GM08714 (cell line): ENCODE results near the gene CLPTM1L.
"Not testable (repeated sequence)": the region's sequence is repeated elsewhere in the genome, so short reads cannot be mapped to it uniquely, and the experiment has no call there.

Experiments used
- H3K4me3 ChIP-seq: fragments of 200-500 bp; sonication (Bioruptor generic); 2 replicates; pipeline ENCODE4 v1.5.1; 2014; ENCODE audit warnings: mild to moderate bottlenecking, low read length, inconsistent platforms
- ZNF274 ChIP-seq: IDR thresholded peaks from 2 replicates; pipeline ENCODE4 v1.6.1; 2012; ENCODE audit warnings: mild to moderate bottlenecking, low read depth, low read length

Gene CLPTM1L

GRCh38 chr5:1334831-1335539, 9.9 kb downstream of the CLPTM1L start:
- no peak overlapping the region for H3K4me3 ChIP-seq
- TF ChIP-seq ZNF274, result no peak

DNA sequence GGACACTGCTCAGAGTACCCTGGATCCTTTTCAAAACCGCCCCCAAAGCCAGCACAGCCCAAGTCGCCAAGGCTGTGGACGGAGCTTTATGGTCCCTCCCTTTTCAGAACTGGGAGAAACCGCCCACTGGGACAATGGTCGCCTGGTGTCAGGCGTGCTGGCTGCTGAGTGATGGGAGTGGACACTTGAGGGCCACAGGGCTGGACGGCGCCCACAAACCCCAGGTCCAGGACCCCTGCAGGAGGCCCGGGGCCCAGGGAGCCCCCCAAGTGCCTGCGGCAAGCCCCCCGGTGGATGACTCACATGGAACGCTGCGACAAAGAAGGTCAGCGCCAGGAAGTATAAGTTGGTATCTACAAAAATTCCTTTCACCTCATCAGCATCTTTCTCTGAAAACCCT, 10.9 kb downstream of the CLPTM1L start:
- TF ChIP-seq ZNF274, result no peak

DNA sequence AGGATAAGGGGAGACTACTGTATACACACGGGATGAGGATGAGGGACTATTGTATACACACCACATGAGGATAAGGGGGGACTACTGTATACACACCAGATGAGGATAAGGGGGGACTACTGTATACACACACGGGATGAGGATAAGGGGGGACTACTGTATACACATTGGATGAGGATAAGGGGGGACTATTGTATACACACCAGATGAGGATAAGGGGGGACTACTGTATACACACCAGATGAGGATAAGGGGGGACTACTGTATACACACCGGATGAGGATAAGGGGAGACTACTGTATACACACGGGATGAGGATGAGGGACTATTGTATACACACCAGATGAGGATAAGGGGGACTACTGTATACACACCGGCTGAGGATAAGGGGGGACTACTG, 11.6 kb downstream of the CLPTM1L start:
- H3K4me3 ChIP-seq, result not testable (repeated sequence)

More for the DNA sequence above, 10.9 kb downstream of the CLPTM1L start:
- H3K4me3 ChIP-seq, result no peak overlapping the region

GRCh38 chr5:1332461-1333001, 12.4 kb downstream of the CLPTM1L start:
- H3K4me3 ChIP-seq, result no peak overlapping the region
- TF ChIP-seq ZNF274, result no peak

DNA sequence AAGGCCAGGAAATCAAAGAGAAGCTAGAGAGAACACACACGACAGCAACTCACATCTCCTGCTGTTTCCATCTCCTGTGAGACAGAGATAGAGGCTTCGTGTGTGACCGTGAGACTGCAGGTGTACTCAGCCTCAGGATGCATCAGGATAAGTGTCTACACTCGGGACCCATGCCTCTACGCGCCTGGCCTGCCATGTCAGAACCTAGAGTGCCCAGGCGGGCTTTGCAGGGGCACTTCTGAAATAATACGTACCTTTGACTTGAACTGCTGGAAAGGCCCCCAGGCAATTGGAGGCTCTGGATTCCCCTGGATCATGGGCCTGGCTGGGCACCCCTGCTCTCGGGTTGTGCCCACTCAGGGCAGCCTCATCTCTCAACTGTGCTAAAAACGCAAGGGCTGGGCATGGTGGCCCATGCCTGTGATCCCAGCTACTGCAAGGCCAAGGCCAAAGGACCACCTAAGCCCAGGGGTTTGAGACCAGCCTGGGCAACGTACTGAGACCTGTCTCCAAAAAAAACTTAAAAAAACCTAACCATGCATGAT, 13.0 kb downstream of the CLPTM1L start:
- H3K4me3 ChIP-seq, result no peak overlapping the region
- TF ChIP-seq ZNF274, result no peak

- TF ChIP-seq ZNF274, result no peak
- no peak overlapping the region for H3K4me3 ChIP-seq
These were observed 13.8 kb downstream of the CLPTM1L start for GRCh38 chr5:1330847-1331831.

DNA sequence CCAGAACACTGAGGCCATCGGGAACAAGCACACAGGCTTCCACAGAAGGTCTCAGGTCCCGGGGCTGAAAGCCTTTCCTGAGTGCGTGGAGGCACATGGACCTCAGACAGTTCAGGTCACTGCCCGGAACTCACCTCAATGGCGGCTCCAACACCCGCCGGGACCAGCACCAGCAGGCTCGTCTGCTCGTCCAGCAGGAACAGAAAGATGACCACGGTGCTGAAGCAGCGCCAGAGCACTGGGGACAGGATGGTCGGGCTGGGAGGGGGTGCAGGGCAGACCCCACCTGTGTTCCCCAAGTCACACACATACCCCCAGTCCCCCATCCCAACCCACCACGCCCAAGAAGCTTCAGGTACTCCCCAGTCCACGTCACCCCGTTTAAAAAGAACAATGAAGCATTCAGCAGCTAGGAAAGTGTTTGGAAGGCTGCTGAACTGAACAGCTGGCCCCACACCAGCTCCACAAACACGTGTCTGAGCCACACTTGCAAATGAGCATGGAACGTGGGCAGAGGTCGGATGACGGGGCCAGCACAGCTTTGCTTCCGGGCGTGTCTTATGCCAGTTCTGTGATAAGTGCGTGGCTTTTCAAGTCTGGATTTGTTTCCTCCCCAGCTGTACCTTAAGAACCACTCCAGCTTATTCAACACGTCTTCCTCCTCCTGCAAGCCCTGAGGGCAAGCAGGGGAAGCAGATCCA, 14.6 kb downstream of the CLPTM1L start:
- H3K4me3 ChIP-seq, result no peak overlapping the region
- TF ChIP-seq ZNF274, result no peak

- TF ChIP-seq ZNF274, result no peak
- no peak overlapping the region for H3K4me3 ChIP-seq
These were observed 15.8 kb downstream of the CLPTM1L start for GRCh38 chr5:1329111-1329579.

DNA sequence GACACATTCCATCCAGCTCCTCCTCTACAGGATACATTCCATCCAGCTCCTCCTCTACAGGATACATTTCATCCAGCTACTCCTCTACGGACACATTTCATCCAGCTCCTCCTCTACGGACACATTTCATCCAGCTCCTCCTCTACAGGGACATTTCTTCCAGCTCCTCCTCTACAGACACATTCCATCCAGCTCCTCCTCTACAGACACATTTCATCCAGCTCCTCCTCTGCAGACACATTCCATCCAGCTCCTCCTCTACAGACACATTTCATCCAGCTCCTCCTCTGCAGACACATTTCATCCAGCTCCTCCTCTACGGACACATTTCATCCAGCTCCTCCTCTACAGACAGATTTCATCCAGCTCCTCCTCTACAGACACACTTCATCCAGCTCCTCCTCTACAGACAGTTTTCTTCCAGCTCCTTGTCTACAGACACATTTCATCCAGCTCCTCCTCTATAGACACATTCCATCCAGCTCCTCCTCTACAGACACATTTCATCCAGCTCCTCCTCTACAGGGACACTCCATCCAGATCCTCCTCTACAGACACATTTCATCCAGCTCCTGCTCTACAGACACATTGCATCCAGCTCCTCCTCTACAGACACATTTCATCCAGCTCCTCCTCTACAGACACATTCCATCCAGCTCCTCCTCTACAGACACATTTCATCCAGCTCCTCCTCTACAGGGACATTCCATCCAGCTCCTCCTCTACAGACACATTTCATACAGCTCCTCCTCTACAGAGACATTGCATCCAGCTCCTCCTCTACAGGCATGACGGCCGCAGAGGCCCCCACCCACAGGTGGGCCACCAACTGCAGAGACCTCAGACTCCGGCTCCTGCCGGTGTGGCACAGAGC, 16.4 kb downstream of the CLPTM1L start:
- not testable (repeated sequence) for H3K4me3 ChIP-seq

- H3K4me3 ChIP-seq, result not testable (repeated sequence)
These were observed 17.8 kb downstream of the CLPTM1L start for GRCh38 chr5:1326901-1327756.

DNA sequence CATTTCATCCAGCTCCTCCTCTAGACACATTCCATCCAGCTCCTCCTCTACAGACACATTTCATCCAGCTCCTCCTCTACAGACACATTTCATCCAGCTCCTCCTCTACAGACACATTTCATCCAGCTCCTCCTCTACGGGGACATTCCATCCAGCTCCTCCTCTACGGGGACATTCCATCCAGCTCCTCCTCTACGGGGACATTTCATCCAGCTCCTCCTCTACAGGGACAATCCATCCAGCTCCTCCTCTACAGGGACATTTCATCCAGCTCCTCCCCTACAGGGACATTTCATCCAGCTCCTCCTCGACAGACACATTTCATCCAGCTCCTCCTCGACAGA, 18.4 kb downstream of the CLPTM1L start:
- H3K4me3 ChIP-seq, result not testable (repeated sequence)

DNA sequence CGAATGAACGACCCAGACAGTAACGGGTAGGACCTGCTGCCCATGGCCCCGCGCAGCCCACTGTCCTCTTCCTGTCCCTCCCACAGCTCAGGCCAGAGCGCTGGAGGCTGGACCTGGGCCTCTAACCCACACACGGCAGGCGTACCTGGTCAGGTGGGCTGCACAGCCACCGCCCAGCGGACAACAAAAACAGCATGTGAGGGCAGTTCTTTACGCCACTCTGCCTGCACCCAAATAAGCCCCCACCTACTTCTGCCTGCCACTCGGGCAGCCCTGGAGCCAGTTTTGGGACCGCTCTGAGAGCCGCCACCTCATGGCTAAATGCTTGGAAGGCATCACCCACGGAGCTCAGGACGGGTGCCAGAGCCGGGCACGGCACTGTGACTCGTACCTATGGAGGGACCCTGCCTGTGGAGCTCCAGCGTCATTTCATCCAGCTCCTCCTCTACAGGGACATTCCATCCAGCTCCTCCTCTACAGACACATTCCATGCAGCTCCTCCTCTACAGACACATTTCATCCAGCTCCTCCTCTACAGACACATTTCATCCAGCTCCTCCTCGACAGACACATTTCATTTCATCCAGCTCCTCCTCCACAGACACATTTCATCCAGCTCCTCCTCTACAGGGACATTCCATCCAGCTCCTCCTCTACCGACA, 18.9 kb downstream of the CLPTM1L start:
- no peak for TF ChIP-seq ZNF274
- no peak overlapping the region for H3K4me3 ChIP-seq
